Uterus (tissue), 2 donors: Measurements from ENCODE around the gene VMP1.
"Not testable (repeated sequence)": the region's sequence is repeated elsewhere in the genome, so short reads cannot be mapped to it uniquely, and the experiment has no call there.

Source experiments
- CTCF ChIP-seq, 4 experiments: fragments of 200-600 bp in 2 of 4; fragments of 450-650 bp in 2 of 4; sonication (generic) in 2 of 4; IDR thresholded peaks; one replicate each; pipeline ENCODE4 v1.5.1; 2016 to 2019; ENCODE audit warnings: antibody characterized with exemption in 4 of 4, mild to moderate bottlenecking in 2 of 4, moderate library complexity in 1 of 4
- POLR2A ChIP-seq, 2 donors: fragments of 450-650 bp; IDR thresholded peaks; one replicate each; pipeline ENCODE4 v1.6.1; 2016; ENCODE audit warnings: antibody characterized with exemption in 2 of 2, mild to moderate bottlenecking in 1 of 2, moderate library complexity in 1 of 2

GRCh38 chr17:59789849-59790248 is 82.4 kb downstream of the VMP1 start:
- not testable (repeated sequence) for TF ChIP-seq POLR2A, CTCF (IDR thresholded peaks at IDR 0.05)
